HepG2 (cell line): Measurements from ENCODE around the gene MMUT. TPM values are rescaled to one million over a fixed set of nuclear protein-coding genes. Genes with fewer than 3 reads are reported as not detected.

Experiments used
- ARID2 ChIP-seq: sonication (generic); formaldehyde crosslinking; IDR thresholded peaks from 2 replicates; pipeline ENCODE4 v1.8.1; 2022; ENCODE audit warnings: mild to moderate bottlenecking, missing genetic modification reagents, borderline replicate concordance
- HDAC2 ChIP-seq: sonication (generic); formaldehyde crosslinking; IDR thresholded peaks from 2 replicates; pipeline ENCODE4 v1.4.0; 2020; ENCODE audit warnings: missing genetic modification reagents
- JUN ChIP-seq: sonication (generic); formaldehyde crosslinking; IDR thresholded peaks from 2 replicates; pipeline ENCODE4 v1.4.0; 2020; ENCODE audit warnings: mild to moderate bottlenecking, missing genetic modification reagents
- MIER3 ChIP-seq: IDR thresholded peaks from 2 replicates; pipeline ENCODE4 v1.6.1; 2016; ENCODE audit warnings: missing compliant biosample characterization, borderline replicate concordance
- NFYB ChIP-seq: sonication (generic); formaldehyde crosslinking; IDR thresholded peaks from 2 replicates; pipeline ENCODE4 v1.4.0; 2020; ENCODE audit warnings: missing genetic modification reagents
- SP4 ChIP-seq: sonication (generic); formaldehyde crosslinking; IDR thresholded peaks from 2 replicates; pipeline ENCODE4 v1.8.1; 2023; ENCODE audit warnings: mild to moderate bottlenecking, missing genetic modification reagents
- SYNCRIP ChIP-seq: fragments of 200-400 bp; formaldehyde crosslinking; IDR thresholded peaks from 2 replicates; pipeline ENCODE4 v1.6.1; 2018; ENCODE audit warnings: mild to moderate bottlenecking, low read depth, low read length; ENCODE audit not compliant: insufficient read depth
- WIZ ChIP-seq: sonication (generic); formaldehyde crosslinking; IDR thresholded peaks from 2 replicates; pipeline ENCODE4 v1.5.1; 2020; ENCODE audit warnings: mild to moderate bottlenecking, missing genetic modification reagents
- ZFAT ChIP-seq: sonication (generic); formaldehyde crosslinking; conservative IDR thresholded peaks from 2 replicates; pipeline ENCODE4 v1.8.1; 2023; ENCODE audit warnings: missing genetic modification reagents, inconsistent platforms
- ZMYM3 ChIP-seq: sonication (generic); formaldehyde crosslinking; IDR thresholded peaks from 2 replicates; pipeline ENCODE4 v1.5.1; 2020; ENCODE audit warnings: mild to moderate bottlenecking, missing genetic modification reagents
- ZNF253 ChIP-seq: sonication (generic); formaldehyde crosslinking; IDR thresholded peaks from 2 replicates; pipeline ENCODE4 v1.8.0; 2022; ENCODE audit warnings: mild to moderate bottlenecking, missing genetic modification reagents, borderline replicate concordance
- ZNF260 ChIP-seq: sonication (generic); formaldehyde crosslinking; IDR thresholded peaks from 2 replicates; pipeline ENCODE4 v1.4.0; 2020; ENCODE audit warnings: missing genetic modification reagents, low read depth, mild to moderate bottlenecking, borderline replicate concordance
- ZNF510 ChIP-seq: sonication (generic); formaldehyde crosslinking; IDR thresholded peaks from 2 replicates; pipeline ENCODE4 v1.4.0; 2020; ENCODE audit warnings: low read depth, mild to moderate bottlenecking, missing genetic modification reagents
- ZNF83 ChIP-seq: sonication (generic); formaldehyde crosslinking; IDR thresholded peaks from 2 replicates; pipeline ENCODE4 v1.4.0; 2020; ENCODE audit warnings: missing genetic modification reagents, mild to moderate bottlenecking, borderline replicate concordance
- polyA plus RNA-seq, 8 experiments: library from polyadenylated mRNA; depleted of rRNA in 3 of 8; stranded (reverse) in 7 of 8; unstranded in 1 of 8; fragments of >200 nt; fragmentation: Illumina TruSeq in 4 of 8; extraction: Trizol in 4 of 8; gene quantifications; 2 replicates each; pipeline versions ENCODE4 v1.2.1 to v1.2.3, GENCODE V29; 2011 to 2016; ENCODE audit warnings: low read depth in 4 of 8, missing spikeins in 1 of 8, mixed read lengths in 1 of 8; ENCODE audit not compliant: insufficient read depth in 1 of 8
- total RNA-seq, 5 experiments: library from RNA; depleted of rRNA; stranded (reverse); fragments of >200 nt; fragmentation: Illumina TruSeq; extraction: Trizol; gene quantifications; 2 replicates each; pipeline ENCODE4 v1.2.3, GENCODE V29; 2016; ENCODE audit warnings: low read depth in 1 of 5
- TF ChIP-seq, protein P1 (sequence below): sonication (generic); formaldehyde crosslinking; IDR thresholded peaks from 2 replicates; pipeline ENCODE4 v1.4.0; 2020; ENCODE audit warnings: mild to moderate bottlenecking, low read depth, missing genetic modification reagents
- TF ChIP-seq, protein P2 (sequence below): sonication (generic); formaldehyde crosslinking; IDR thresholded peaks from 2 replicates; pipeline ENCODE4 v1.8.0; 2022; ENCODE audit warnings: missing genetic modification reagents, mild to moderate bottlenecking, inconsistent platforms, borderline replicate concordance
- TF ChIP-seq, protein P3 (sequence below): fragments of 450-650 bp; IDR thresholded peaks from 2 replicates; pipeline ENCODE4 v1.6.1; 2017; ENCODE audit warnings: mild to moderate bottlenecking
- TF ChIP-seq, protein P4 (sequence below): sonication (generic); formaldehyde crosslinking; IDR thresholded peaks from 2 replicates; pipeline ENCODE4 v1.9.0; 2021; ENCODE audit warnings: mild to moderate bottlenecking, missing genetic modification reagents

The MMUT gene
- total and polyA plus RNA-seq, 2 of the 13 experiments (the other 11 are each of a cell fraction or from before 2014, with no cell fraction given): 16.1 to 20.5 TPM

DNA sequence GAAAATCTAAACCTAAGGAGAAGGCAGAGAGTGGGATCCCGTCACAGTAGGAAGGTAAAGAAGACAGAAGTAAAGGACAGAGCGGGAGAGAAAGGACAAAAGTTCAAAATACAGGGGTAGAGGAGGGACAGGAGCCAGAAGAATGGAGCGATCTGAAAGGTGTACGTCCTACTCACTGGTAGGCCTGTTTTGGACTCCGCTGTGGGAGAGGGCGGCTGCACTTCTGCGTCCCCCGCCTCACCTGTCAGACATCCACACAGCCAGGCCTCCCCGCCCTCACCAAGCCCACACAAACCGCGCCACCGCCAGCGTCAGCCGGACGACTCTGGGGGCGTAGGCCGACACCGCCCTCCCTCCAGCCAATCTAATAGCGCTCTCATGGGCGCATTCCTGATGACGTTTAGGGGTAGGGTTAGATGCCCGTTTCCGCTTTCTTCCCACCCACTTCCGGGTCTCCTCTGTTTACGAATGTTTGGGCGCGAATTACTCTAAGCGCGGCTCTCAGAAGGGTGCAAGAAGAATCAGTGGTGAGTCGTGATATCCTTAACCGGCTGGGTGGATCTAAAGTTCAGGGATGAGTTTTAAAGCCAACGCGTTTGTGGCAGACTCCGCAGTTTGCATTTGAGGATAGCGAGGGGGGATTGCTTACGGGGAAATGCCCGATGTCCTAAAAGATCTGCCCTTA is at the start of gene MMUT, which contains the start of gene CENPQ (continued):
- TF ChIP-seq, protein P1, sequence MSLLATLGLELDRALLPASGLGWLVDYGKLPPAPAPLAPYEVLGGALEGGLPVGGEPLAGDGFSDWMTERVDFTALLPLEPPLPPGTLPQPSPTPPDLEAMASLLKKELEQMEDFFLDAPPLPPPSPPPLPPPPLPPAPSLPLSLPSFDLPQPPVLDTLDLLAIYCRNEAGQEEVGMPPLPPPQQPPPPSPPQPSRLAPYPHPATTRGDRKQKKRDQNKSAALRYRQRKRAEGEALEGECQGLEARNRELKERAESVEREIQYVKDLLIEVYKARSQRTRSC (CRISPR knock-in tag): no peak
- TF ChIP-seq ZNF510 (CRISPR knock-in tag) (peak; percentile 82; the same call in 1 of the 2 replicates), ZNF83 (CRISPR knock-in tag) (no peak), WIZ (CRISPR knock-in tag) (0 out of 2 replicates have a peak, but pooled peaks have one; percentile 76), JUN (peak; percentile 69), SP4 (CRISPR knock-in tag) (peak; percentile 95), MIER3 (CRISPR knock-in tag) (peak; percentile 84; the same call in 1 of the 2 replicates), SYNCRIP (no peak), HDAC2 (CRISPR knock-in tag) (peak; percentile 97), ZNF253 (no peak), NFYB (CRISPR knock-in tag) (peak; percentile 91), ZFAT (CRISPR knock-in tag) (no peak), ARID2 (CRISPR knock-in tag) (0 out of 2 replicates have a peak, but pooled peaks have one; percentile 69), ZMYM3 (no peak), ZNF260 (CRISPR knock-in tag) (no peak)
- TF ChIP-seq, protein P2, sequence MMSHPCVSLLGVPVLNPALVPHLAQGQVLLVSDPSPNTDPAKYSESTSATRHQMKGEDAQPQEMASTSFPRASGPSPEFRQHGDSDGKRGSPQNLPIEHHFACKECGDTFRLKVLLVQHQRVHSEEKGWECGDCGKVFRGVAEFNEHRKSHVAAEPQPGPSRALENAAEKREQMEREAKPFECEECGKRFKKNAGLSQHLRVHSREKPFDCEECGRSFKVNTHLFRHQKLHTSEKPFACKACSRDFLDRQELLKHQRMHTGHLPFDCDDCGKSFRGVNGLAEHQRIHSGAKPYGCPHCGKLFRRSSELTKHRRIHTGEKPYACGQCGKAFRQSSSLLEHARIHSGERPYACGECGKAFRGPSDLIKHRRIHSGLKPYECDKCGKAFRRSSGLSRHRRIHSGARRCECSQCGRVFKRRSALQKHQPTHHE (CRISPR knock-in tag): peak; percentile 97
- TF ChIP-seq, protein P3, sequence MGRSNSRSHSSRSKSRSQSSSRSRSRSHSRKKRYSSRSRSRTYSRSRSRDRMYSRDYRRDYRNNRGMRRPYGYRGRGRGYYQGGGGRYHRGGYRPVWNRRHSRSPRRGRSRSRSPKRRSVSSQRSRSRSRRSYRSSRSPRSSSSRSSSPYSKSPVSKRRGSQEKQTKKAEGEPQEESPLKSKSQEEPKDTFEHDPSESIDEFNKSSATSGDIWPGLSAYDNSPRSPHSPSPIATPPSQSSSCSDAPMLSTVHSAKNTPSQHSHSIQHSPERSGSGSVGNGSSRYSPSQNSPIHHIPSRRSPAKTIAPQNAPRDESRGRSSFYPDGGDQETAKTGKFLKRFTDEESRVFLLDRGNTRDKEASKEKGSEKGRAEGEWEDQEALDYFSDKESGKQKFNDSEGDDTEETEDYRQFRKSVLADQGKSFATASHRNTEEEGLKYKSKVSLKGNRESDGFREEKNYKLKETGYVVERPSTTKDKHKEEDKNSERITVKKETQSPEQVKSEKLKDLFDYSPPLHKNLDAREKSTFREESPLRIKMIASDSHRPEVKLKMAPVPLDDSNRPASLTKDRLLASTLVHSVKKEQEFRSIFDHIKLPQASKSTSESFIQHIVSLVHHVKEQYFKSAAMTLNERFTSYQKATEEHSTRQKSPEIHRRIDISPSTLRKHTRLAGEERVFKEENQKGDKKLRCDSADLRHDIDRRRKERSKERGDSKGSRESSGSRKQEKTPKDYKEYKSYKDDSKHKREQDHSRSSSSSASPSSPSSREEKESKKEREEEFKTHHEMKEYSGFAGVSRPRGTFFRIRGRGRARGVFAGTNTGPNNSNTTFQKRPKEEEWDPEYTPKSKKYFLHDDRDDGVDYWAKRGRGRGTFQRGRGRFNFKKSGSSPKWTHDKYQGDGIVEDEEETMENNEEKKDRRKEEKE: no peak
- TF ChIP-seq, protein P4, sequence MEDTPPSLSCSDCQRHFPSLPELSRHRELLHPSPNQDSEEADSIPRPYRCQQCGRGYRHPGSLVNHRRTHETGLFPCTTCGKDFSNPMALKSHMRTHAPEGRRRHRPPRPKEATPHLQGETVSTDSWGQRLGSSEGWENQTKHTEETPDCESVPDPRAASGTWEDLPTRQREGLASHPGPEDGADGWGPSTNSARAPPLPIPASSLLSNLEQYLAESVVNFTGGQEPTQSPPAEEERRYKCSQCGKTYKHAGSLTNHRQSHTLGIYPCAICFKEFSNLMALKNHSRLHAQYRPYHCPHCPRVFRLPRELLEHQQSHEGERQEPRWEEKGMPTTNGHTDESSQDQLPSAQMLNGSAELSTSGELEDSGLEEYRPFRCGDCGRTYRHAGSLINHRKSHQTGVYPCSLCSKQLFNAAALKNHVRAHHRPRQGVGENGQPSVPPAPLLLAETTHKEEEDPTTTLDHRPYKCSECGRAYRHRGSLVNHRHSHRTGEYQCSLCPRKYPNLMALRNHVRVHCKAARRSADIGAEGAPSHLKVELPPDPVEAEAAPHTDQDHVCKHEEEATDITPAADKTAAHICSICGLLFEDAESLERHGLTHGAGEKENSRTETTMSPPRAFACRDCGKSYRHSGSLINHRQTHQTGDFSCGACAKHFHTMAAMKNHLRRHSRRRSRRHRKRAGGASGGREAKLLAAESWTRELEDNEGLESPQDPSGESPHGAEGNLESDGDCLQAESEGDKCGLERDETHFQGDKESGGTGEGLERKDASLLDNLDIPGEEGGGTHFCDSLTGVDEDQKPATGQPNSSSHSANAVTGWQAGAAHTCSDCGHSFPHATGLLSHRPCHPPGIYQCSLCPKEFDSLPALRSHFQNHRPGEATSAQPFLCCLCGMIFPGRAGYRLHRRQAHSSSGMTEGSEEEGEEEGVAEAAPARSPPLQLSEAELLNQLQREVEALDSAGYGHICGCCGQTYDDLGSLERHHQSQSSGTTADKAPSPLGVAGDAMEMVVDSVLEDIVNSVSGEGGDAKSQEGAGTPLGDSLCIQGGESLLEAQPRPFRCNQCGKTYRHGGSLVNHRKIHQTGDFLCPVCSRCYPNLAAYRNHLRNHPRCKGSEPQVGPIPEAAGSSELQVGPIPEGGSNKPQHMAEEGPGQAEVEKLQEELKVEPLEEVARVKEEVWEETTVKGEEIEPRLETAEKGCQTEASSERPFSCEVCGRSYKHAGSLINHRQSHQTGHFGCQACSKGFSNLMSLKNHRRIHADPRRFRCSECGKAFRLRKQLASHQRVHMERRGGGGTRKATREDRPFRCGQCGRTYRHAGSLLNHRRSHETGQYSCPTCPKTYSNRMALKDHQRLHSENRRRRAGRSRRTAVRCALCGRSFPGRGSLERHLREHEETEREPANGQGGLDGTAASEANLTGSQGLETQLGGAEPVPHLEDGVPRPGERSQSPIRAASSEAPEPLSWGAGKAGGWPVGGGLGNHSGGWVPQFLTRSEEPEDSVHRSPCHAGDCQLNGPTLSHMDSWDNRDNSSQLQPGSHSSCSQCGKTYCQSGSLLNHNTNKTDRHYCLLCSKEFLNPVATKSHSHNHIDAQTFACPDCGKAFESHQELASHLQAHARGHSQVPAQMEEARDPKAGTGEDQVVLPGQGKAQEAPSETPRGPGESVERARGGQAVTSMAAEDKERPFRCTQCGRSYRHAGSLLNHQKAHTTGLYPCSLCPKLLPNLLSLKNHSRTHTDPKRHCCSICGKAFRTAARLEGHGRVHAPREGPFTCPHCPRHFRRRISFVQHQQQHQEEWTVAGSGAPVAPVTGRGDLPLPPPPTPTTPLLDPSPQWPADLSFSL: no peak
